A673 (cell line): Measurements from ENCODE around the gene MSI2.

Experiments used
- EZH2 ChIP-seq: fragments of 200-600 bp; sonication (generic); IDR thresholded peaks from 2 replicates; pipeline ENCODE4 v1.6.1; 2017; ENCODE audit warnings: borderline replicate concordance, low read depth, mild to moderate bottlenecking, mixed read lengths, antibody characterized with exemption, low read length; ENCODE audit not compliant: poor library complexity, severe bottlenecking
- TF ChIP-seq, protein P1 (sequence below): fragments of 300-800, 200-600 bp; sonication (generic); conservative IDR thresholded peaks from 2 replicates; pipeline ENCODE4 v1.5.1; 2017; ENCODE audit warnings: low read depth, mild to moderate bottlenecking, antibody characterized with exemption, low read length, moderate library complexity, mixed read lengths

DNA sequence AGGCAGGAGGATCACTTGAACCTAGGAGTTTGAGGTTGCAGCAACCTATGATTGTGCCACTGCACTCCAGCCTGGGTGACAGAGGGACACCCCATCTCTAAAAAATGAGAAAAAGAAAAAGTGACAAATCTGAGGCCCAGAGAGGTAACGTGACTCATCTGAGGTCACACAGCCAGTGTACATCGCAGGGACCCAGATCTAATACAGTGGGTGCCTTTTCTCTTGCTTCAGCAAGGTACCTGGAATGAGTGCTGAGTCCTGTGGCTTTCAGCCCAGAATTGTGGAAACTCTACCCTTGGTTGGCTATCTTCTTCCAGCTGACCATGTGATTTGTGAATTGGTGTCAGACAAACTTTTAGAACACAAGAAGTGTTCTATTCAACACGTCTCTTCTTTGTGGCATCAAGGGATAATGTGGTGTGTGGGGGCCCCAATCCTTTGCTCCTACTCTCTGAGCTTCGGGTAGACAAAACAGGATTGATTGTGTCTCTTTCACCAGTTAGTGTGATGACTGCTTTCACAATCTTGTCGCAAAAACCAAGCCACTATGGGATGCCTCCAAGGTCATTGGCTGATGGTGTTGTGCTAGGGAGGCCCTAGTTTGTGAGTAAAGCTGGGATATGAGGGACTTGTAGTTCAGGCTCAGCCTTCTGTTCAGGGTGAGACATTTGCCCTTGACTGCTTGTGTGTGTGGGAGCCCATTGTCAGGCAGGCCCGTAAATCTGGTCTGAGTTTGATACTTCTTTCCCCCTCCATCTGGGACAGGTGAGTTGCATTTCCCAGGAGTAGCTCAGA lies 71.0 kb downstream of the MSI2 start:
- TF ChIP-seq, protein P1, sequence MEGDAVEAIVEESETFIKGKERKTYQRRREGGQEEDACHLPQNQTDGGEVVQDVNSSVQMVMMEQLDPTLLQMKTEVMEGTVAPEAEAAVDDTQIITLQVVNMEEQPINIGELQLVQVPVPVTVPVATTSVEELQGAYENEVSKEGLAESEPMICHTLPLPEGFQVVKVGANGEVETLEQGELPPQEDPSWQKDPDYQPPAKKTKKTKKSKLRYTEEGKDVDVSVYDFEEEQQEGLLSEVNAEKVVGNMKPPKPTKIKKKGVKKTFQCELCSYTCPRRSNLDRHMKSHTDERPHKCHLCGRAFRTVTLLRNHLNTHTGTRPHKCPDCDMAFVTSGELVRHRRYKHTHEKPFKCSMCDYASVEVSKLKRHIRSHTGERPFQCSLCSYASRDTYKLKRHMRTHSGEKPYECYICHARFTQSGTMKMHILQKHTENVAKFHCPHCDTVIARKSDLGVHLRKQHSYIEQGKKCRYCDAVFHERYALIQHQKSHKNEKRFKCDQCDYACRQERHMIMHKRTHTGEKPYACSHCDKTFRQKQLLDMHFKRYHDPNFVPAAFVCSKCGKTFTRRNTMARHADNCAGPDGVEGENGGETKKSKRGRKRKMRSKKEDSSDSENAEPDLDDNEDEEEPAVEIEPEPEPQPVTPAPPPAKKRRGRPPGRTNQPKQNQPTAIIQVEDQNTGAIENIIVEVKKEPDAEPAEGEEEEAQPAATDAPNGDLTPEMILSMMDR = no peak
- no peak for TF ChIP-seq EZH2
